ENCODE measurements around the gene RPRD1B.

The RPRD1B gene

DNA sequence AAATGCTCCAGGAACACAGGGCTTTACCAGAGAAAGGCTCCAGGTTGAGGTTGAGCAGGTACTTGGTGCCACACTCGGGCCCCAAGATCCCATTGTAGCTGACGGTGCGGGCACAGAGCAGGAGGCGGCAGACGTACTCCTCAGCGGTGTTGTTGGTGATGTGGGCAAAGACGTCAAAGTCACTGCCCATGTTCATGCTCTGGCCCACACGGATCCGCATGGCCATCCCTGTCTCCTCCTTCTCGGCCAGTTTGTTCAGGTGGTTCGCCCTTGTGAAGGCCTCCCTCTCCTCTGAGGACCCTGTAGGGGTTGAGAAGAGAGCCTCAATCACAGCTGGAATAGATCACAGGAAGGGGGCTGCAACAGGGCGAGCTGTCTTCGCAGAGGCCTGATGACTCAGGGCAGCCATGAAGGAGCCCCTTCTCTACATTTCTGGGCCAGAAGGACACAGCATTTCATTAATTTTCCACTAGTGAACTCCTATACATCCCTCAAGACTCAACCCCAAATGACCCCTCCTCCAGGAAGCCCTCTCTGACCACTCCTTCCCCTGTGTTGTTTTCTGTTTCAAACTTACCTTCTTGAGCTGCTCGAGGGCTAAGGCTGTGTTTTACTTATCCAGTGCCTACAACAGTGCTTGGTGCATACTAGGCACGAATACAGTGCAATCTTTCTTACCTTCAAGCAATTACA is 104.7 kb downstream of the RPRD1B start:
- DNase-seq: no peak

- DNase-seq: no peak
Measured at GRCh38 chr20:38139156-38139912, 105.8 kb downstream of the RPRD1B start.

DNA sequence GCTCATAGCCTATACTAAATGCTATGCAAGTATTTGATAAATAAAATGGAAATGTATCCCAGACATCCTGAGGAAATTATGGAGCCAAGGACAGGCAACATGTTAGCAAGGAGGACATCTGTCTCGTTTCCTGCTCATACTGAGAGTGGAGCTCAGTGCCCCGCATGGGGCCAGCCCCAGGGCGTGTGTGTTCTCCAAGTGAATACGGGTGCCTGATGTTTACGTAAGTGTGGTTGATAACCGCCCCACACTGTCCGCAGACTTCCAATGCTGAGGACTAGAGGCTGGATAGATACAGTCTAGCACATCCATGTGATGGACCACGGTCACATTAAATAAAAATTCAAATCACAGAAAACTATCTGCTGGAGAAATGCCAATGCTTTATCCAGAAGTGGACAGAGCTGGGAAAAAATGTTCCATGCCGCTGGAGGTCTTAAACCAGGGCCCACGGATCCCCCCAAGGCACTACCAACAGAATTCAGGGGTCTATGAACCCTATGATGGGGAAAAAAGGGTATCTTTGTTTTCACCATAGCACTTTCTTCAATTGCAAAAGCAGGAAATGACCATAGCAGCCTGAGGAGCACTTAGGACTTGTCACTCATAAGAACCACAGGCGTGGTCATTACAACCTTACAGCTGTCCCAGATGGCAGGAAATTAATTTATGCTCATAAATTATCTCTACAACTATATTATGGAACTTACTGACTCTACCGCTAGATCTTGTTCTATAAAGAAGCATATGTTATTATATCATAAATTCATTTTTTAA is 106.6 kb downstream of the RPRD1B start:
- DNase-seq: peak; percentile 30

DNA sequence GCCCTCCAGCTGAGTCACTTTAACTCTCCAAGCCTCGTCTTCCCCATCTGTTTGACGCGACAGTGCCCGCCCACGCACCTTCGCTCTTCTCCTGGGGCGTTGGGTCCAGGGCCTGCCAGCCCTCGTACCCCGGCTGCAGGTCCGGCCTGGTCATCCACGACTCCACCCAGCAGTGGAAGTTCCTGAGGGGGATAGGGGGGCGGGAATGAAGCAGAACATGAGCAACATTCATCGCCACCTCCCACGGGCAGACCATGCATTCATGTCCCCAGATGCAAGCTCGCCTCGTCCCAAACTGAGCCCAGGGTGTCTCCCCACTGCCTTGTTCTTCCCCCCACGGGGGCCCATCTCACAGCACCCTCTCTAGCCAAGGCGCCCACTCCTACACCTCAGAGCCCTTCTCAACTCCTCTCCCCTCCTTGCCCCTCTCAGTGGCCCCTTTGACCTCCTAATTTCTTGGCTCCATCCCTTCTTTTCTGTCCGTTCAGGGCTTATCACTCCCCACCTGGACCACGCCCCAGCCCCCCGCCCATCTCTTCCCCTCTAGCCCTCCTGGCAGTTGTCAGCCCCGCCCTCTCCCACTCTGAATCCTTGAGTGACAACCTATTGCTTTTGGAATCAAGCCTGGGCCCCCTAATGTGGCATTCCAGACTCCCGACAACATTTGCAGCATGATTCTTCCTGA is 107.8 kb downstream of the RPRD1B start:
- DNase-seq: no peak

Measured in NCI-H524 treated with DMSO at 0.1 percent for 48 hours (cell line).